Activated B cell treated with CpG ODN at 0.5 μM for 24 hours (primary cell): ENCODE measurements around the gene RAB3A. TPM values are rescaled to one million over a fixed set of nuclear protein-coding genes. Genes with fewer than 3 reads are reported as not detected.
A peak's percentile ranks its signal among the peaks of the same experiment; 100 is the strongest.

Experiments used
- ATAC-seq: fragments of 200-7000 bp; cut with Tn5 transposase; one replicate; pipeline ENCODE4 v1.10.0; 2021; ENCODE audit warnings: low read depth, mild to moderate bottlenecking, moderate library complexity
- CTCF ChIA-PET: fragments of 350-600 bp; sonication (Branson Sonifier 250); formaldehyde crosslinking; loops from one replicate; lab custom pipeline; 2021; ENCODE audit warnings: antibody characterized with exemption; lab: Charles Lee
- POLR2A ChIA-PET: fragments of 350-600 bp; sonication (Branson Sonifier 250); formaldehyde crosslinking; loops from one replicate; lab custom pipeline; 2021; ENCODE audit warnings: antibody characterized with exemption; lab: Charles Lee
- DNase-seq: peaks from one replicate; pipeline ENCODE4 v3.0.0; 2022
- H3K27ac Mint-ChIP-seq: one replicate; pipeline ENCODE4 v1.8.0; 2020; ENCODE audit warnings: mixed read lengths
- H3K27me3 Mint-ChIP-seq: one replicate; pipeline ENCODE4 v1.8.0; 2021; ENCODE audit warnings: mixed read lengths
- H3K36me3 Mint-ChIP-seq: one replicate; pipeline ENCODE4 v1.8.0; 2021; ENCODE audit warnings: low read depth, mixed read lengths
- H3K4me1 Mint-ChIP-seq: one replicate; pipeline ENCODE4 v1.8.0; 2021; ENCODE audit warnings: mixed read lengths
- H3K4me3 Mint-ChIP-seq: one replicate; pipeline ENCODE4 v1.8.0; 2020; ENCODE audit warnings: mild to moderate bottlenecking, mixed read lengths
- H3K9me3 Mint-ChIP-seq: one replicate; pipeline ENCODE4 v1.8.0; 2020; ENCODE audit warnings: mixed read lengths
- intact Hi-C: fragments of 100-400 bp; cut with micrococcal nuclease; formaldehyde crosslinking; loops from one replicate; pipeline ENCODE4 v1.15.1; 2024
- total RNA-seq: library from RNA; stranded (reverse); gene quantifications from 2 replicates; pipeline ENCODE4 v1.2.3, GENCODE V29; 2022
- TF ChIP-seq, protein P1 (sequence below): fragments of 200-600 bp; IDR thresholded peaks from one replicate; pipeline ENCODE4 v1.8.0; 2022; ENCODE audit warnings: antibody characterized with exemption, mild to moderate bottlenecking

RAB3A gene
- total RNA-seq, 1 donor from 2014 or later: 4.1 TPM

DNA sequence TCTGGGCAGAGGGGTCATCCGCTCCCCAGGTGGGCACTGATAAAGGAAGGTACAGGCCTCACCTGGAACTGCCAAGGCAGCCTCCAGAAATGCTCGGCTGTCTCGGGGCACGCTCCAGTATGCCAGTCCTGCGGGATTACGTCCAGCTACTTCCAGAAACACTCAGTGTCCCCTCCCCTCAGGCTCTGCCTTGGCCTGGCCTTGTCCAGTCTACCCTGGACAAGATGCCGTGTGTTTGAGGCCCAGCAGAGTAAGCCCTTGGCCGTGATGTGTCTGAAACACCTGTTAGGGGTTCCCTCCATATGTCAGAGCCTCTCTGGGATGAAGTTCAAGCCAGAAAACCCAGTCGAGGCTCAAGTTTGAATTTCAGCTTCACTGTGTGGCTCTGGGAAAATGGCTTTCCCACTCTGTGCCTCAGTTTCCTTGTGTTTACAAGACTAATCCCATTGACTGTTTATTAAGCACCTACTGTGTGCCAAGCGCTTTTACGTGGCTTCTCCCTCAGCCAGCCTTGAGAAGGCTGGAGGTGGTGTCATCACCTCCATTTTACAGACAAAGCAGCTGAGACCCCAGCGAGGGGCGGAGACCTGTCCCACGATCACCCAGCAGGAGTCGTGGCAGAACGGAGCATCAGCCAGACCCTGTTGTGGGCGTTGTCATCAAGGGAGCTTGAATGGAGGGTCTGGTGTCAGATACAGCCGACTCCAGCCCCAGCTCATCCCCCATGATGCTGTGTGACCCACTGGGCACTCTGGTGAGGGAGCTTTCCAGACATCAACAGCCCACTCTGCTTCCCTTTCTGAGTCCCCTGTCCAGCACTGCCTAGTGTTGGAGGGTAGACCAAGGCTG is 52.8 kb downstream of the RAB3A start:
- CTCF ChIA-PET: interaction anchor here (1.7 to 2.2 kb wide), 3 partner anchors 9 to 101 kb away, joined by 4 to 18 read pairs (median 7); no protein-coding TSS in a partner anchor
- peaks cover 18% of the 10 kb centered on the region for H3K4me1 Mint-ChIP-seq
- POLR2A ChIA-PET: interaction anchor here (0.6 to 2.2 kb wide), 15 partner anchors 9 to 148 kb away, joined by 3 to 20 read pairs (median 7); partner anchors contain the start of genes MAST3, MPV17L2 and RAB3A

DNA sequence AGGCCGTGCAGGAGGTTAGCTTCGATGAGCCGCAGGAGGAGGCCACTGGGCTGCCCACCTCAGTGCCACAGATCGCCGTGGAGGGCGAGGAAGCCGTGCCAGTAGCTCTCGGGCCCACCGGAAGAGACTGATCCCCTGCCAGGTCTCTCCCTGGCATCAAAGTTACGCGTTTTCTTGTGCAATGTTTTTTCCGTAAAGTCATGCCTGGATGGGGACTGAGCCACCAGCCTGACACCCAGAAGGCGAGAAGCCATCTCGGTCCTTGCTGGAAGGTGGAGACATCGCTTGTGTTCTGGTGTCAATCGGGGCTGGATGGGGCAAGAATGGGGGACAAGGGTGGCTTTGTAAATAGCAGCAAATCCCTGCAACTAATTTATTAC is 54.3 kb downstream of the RAB3A start:
- intact Hi-C loops: no loop called here
- H3K27me3 Mint-ChIP-seq: no peaks in the 10 kb centered on the region
- H3K4me1 Mint-ChIP-seq: peaks cover 18% of the 10 kb centered on the region
- no peaks in the 10 kb centered on the region for H3K9me3 Mint-ChIP-seq
- ATAC-seq (no peak), DNase-seq (no peak)
- ChIA-PET CTCF (no interaction called here), POLR2A (interaction anchor here (0.6 to 1.8 kb wide), 2 partner anchors 23 to 32 kb away, joined by 4 to 6 read pairs; no protein-coding TSS in a partner anchor)
- no peak overlapping the region for H3K27ac Mint-ChIP-seq
- TF ChIP-seq, protein P1, sequence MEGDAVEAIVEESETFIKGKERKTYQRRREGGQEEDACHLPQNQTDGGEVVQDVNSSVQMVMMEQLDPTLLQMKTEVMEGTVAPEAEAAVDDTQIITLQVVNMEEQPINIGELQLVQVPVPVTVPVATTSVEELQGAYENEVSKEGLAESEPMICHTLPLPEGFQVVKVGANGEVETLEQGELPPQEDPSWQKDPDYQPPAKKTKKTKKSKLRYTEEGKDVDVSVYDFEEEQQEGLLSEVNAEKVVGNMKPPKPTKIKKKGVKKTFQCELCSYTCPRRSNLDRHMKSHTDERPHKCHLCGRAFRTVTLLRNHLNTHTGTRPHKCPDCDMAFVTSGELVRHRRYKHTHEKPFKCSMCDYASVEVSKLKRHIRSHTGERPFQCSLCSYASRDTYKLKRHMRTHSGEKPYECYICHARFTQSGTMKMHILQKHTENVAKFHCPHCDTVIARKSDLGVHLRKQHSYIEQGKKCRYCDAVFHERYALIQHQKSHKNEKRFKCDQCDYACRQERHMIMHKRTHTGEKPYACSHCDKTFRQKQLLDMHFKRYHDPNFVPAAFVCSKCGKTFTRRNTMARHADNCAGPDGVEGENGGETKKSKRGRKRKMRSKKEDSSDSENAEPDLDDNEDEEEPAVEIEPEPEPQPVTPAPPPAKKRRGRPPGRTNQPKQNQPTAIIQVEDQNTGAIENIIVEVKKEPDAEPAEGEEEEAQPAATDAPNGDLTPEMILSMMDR: no peak
- no peak overlapping the region for H3K4me3 Mint-ChIP-seq
- H3K36me3 Mint-ChIP-seq: peaks cover 56% of the 10 kb centered on the region

More for the DNA sequence above, 52.8 kb downstream of the RAB3A start:
- no peak overlapping the region for H3K27ac Mint-ChIP-seq
- intact Hi-C loops: no loop called here
- no peaks in the 10 kb centered on the region for H3K9me3 Mint-ChIP-seq
- no peak for ATAC-seq
- no peaks in the 10 kb centered on the region for H3K27me3 Mint-ChIP-seq
- peaks cover 42% of the 10 kb centered on the region for H3K36me3 Mint-ChIP-seq
- TF ChIP-seq, protein P1: no peak
- peak overlapping the region; percentile 89 for H3K4me3 Mint-ChIP-seq
- DNase-seq: no peak

DNA sequence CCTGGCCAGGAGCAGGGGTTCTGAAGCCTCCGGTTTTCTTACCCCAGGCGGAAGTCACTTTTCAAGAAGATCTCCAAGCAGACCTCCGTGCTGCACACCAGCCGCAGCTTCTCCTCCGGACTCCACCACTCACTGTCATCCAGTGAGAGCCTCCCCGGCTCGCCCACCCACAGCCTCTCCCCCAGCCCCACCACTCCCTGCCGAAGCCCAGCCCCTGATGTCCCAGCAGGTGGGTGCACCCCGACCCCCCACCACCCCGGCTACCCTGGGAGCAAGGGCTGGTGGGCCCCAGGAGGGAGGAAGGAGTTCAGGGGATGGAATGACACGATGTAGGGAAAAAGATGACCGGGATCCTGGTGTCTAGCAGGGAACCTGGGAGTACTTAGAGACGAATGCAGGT is 56.4 kb downstream of the RAB3A start:
- H3K9me3 Mint-ChIP-seq: no peaks in the 10 kb centered on the region
- ATAC-seq (no peak), DNase-seq (no peak)
- CTCF ChIA-PET: no interaction called here
- H3K36me3 Mint-ChIP-seq: peaks cover 70% of the 10 kb centered on the region
- TF ChIP-seq, protein P1: no peak
- no peaks in the 10 kb centered on the region for H3K27me3 Mint-ChIP-seq
- POLR2A ChIA-PET: no interaction called here
- no peak overlapping the region for H3K27ac Mint-ChIP-seq
- intact Hi-C loops: no loop called here
- no peak overlapping the region for H3K4me3 Mint-ChIP-seq
- peaks cover 9% of the 10 kb centered on the region for H3K4me1 Mint-ChIP-seq

Other genes starting within 250 kb of the RAB3A start
- gene KCNN1, start 236.9 kb downstream of the RAB3A start, total RNA-seq: 0.17 TPM in 1 of 2 replicates, not detected in the other
- gene ARRDC2, start 195.9 kb downstream of the RAB3A start, total RNA-seq: 147 and 168 TPM in 2 replicates
- 19.9 and 20.9 TPM in 2 replicates for gene IL12RB1, start 117.1 kb downstream of the RAB3A start, total RNA-seq
- 44.3 and 48.6 TPM in 2 replicates for gene MAST3, start 106.3 kb downstream of the RAB3A start, total RNA-seq
- gene PIK3R2, start 50.9 kb downstream of the RAB3A start, total RNA-seq: 12.0 and 12.7 TPM in 2 replicates
- 251 and 255 TPM in 2 replicates for gene IFI30, start 30.2 kb downstream of the RAB3A start, total RNA-seq
- gene MPV17L2, start 10.8 kb downstream of the RAB3A start, total RNA-seq: 17.3 and 17.9 TPM in 2 replicates
- not detected in 2 replicates for gene PDE4C, start 22.4 kb upstream of the RAB3A start, total RNA-seq
- gene IQCN, start 70.4 kb upstream of the RAB3A start, total RNA-seq: 15.6 and 17.8 TPM in 2 replicates
- 206 and 225 TPM in 2 replicates for gene JUND, start 77.6 kb upstream of the RAB3A start, total RNA-seq
- gene LSM4, start 119.0 kb upstream of the RAB3A start, total RNA-seq: 59.2 and 70.3 TPM in 2 replicates
- gene PGPEP1, start 136.6 kb upstream of the RAB3A start, total RNA-seq: 5.6 and 6.9 TPM in 2 replicates
- not detected in 2 replicates for gene GDF15, start 182.1 kb upstream of the RAB3A start, total RNA-seq
- gene LRRC25, start 193.6 kb upstream of the RAB3A start, total RNA-seq: 0.47 and 0.88 TPM in 2 replicates
- gene SSBP4, start 215.4 kb upstream of the RAB3A start, total RNA-seq: 28.5 and 36.6 TPM in 2 replicates
- 5.1 and 6.3 TPM in 2 replicates for gene ISYNA1, start 234.1 kb upstream of the RAB3A start, total RNA-seq